ENCODE data around the gene HVCN1. TPM values are rescaled to one million over a fixed set of nuclear protein-coding genes. Genes with fewer than 3 reads are reported as not detected.

Gene HVCN1
- total RNA-seq, 1 donor = 2.9 TPM

DNA sequence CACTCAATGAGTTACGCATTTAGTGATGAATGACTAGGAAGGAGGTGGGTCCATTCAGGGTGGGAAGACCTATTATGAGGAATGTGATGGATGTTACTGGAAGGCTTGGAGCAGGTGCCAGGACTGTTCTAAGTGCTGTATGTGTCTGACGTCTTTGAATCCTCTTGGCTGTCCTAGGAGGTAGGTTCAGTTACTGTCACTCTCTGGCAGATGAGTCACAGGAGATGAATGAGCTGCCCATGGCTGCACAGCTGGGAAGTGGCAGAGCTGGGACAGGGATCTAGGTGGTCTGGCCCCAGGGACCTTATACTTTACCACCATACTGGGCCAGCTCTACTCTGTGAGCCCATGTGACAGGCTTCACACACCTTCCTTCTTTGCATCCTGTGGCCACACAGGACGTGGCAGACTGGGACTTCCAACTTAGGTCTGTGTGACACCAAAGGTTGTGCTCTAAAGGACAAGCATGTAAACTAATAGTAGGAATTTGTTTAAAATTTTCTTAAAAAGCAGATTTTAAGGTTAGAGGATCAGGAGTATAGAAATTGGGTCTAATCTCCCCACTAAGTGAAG lies 51.0 kb downstream of the HVCN1 start:
- TF ChIP-seq, protein P1, sequence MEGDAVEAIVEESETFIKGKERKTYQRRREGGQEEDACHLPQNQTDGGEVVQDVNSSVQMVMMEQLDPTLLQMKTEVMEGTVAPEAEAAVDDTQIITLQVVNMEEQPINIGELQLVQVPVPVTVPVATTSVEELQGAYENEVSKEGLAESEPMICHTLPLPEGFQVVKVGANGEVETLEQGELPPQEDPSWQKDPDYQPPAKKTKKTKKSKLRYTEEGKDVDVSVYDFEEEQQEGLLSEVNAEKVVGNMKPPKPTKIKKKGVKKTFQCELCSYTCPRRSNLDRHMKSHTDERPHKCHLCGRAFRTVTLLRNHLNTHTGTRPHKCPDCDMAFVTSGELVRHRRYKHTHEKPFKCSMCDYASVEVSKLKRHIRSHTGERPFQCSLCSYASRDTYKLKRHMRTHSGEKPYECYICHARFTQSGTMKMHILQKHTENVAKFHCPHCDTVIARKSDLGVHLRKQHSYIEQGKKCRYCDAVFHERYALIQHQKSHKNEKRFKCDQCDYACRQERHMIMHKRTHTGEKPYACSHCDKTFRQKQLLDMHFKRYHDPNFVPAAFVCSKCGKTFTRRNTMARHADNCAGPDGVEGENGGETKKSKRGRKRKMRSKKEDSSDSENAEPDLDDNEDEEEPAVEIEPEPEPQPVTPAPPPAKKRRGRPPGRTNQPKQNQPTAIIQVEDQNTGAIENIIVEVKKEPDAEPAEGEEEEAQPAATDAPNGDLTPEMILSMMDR (IDR thresholded peaks at IDR 0.05; ENCODE audit: extremely low read depth, low read depth, low read length) = no peak
- Histone ChIP-seq H3K9me3 (ENCODE audit: low read depth, low read length) (no peaks in the 10 kb centered on the region), H3K4me2 (ENCODE audit: insufficient read depth, low read length) (no peak overlapping the region), H3K36me3 (ENCODE audit: insufficient read depth, low read length) (no peaks in the 10 kb centered on the region), H4K20me1 (ENCODE audit: insufficient read depth, low read length) (no peaks in the 10 kb centered on the region), H2AFZ (ENCODE audit: low read length) (no peak overlapping the region), H3K4me1 (ENCODE audit: insufficient read depth, low read length) (peaks cover 19% of the 10 kb centered on the region), H3K27ac (ENCODE audit: low read depth, low read length) (no peak overlapping the region), H3K4me3 (ENCODE audit: insufficient read depth, low read length) (no peak overlapping the region), H3K27me3 (ENCODE audit: insufficient read depth, low read length) (no peaks in the 10 kb centered on the region), H3K79me2 (ENCODE audit: insufficient read depth, low read length) (no peaks in the 10 kb centered on the region)
- no peak for DNase-seq (ENCODE audit: insufficient read length, low spot score, missing footprints)

DNA sequence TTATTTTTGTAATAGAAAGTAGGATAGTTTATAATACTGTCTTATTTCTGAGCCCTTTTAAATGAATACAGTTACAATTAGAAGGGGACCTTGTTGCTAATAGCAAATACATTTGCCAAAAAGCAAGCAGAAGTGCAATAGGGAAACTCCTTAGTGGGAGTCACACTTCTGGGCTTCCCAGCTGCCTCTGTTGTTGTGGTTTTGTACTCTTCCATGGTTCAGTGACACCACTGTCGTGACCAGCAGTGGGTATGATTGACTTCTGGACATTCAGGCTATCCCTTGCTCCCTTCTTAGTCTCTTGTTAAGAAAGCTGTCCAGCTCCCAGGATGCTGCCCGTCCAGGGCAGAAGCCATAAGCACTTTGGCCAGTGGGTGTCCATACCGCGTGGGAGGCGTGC lies 52.4 kb downstream of the HVCN1 start:
- DNase-seq (ENCODE audit: insufficient read length, low spot score, missing footprints) = no peak
- TF ChIP-seq, protein P1 (IDR thresholded peaks at IDR 0.05; ENCODE audit: extremely low read depth, low read depth, low read length) = no peak
- H3K9me3 ChIP-seq (ENCODE audit: low read depth, low read length) = no peaks in the 10 kb centered on the region
- H3K36me3 ChIP-seq (ENCODE audit: insufficient read depth, low read length) = no peaks in the 10 kb centered on the region
- H3K79me2 ChIP-seq (ENCODE audit: insufficient read depth, low read length) = no peaks in the 10 kb centered on the region
- no peak overlapping the region for H3K4me2 ChIP-seq (ENCODE audit: insufficient read depth, low read length)
- no peak overlapping the region for H3K27ac ChIP-seq (ENCODE audit: low read depth, low read length)
- H2AFZ ChIP-seq (ENCODE audit: low read length) = no peak overlapping the region
- H4K20me1 ChIP-seq (ENCODE audit: insufficient read depth, low read length) = no peaks in the 10 kb centered on the region
- no peaks in the 10 kb centered on the region for H3K27me3 ChIP-seq (ENCODE audit: insufficient read depth, low read length)
- peaks cover 17% of the 10 kb centered on the region for H3K4me1 ChIP-seq (ENCODE audit: insufficient read depth, low read length)
- H3K4me3 ChIP-seq (ENCODE audit: insufficient read depth, low read length) = no peak overlapping the region

DNA sequence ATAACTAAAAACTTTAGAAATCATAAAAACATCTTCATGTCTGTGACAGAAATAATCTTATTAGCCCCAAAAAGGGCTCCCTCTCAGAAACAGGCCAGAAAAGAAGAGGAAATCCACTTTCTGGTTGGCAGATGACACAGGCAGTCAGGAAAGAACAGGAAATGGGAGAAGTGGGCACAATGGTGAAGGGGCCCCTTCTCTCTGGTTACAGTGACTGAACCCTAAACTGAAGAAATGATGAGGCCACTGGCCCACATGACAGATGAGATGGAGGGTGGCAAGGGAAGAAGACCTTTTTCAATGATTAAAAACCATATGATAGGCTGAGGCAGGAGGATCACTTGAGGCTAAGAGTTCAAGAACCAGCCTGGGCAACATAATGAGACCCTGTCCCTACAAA lies 53.9 kb downstream of the HVCN1 start:
- no peak overlapping the region for H3K4me3 ChIP-seq (ENCODE audit: insufficient read depth, low read length)
- no peak for DNase-seq (ENCODE audit: insufficient read length, low spot score, missing footprints)
- no peaks in the 10 kb centered on the region for H4K20me1 ChIP-seq (ENCODE audit: insufficient read depth, low read length)
- TF ChIP-seq, protein P1 (IDR thresholded peaks at IDR 0.05; ENCODE audit: extremely low read depth, low read depth, low read length) = no peak
- H3K9me3 ChIP-seq (ENCODE audit: low read depth, low read length) = no peaks in the 10 kb centered on the region
- no peaks in the 10 kb centered on the region for H3K79me2 ChIP-seq (ENCODE audit: insufficient read depth, low read length)
- no peak overlapping the region for H3K4me2 ChIP-seq (ENCODE audit: insufficient read depth, low read length)
- H3K4me1 ChIP-seq (ENCODE audit: insufficient read depth, low read length) = peaks cover 10% of the 10 kb centered on the region
- H3K27ac ChIP-seq (ENCODE audit: low read depth, low read length) = no peak overlapping the region
- no peaks in the 10 kb centered on the region for H3K36me3 ChIP-seq (ENCODE audit: insufficient read depth, low read length)
- no peaks in the 10 kb centered on the region for H3K27me3 ChIP-seq (ENCODE audit: insufficient read depth, low read length)
- no peak overlapping the region for H2AFZ ChIP-seq (ENCODE audit: low read length)

DNA sequence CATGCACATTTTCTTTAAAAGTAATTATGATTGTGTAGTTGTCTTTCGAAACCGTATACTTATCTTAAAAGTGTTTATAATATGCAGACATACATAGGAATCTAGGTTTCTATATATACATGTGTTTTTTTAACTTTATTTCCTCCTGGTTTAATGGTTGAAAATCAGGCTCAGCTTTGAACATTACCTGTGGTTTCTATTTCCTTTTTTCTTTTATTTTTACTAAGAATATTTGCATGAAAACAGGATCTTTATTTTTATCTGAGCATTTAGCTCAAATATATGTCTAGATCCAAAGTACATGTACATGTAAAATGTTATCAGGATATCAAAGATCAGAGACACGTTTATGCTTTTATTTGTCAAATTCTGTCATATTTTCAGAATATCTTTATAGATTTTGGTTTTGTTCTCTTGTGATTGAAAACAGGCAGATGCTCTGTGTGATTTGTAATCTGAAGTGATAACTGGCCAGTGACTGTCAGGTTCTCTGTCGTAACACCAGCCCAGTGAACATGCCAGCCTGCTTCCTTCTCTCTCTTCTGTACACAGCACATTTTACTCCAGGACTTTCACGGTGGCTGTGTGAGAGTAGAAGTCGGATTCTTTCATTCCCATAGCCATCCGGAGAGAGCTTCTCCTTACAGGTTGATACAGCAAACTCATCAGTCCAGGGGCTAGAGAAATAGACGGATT lies 61.3 kb downstream of the HVCN1 start:
- TF ChIP-seq, protein P1 (IDR thresholded peaks at IDR 0.05; ENCODE audit: extremely low read depth, low read depth, low read length) = no peak
- no peaks in the 10 kb centered on the region for H3K9me3 ChIP-seq (ENCODE audit: low read depth, low read length)

More for the DNA sequence above, 61.3 kb downstream of the HVCN1 start:
- no peak for DNase-seq (ENCODE audit: insufficient read length, low spot score, missing footprints)
- peaks cover 13% of the 10 kb centered on the region for H3K36me3 ChIP-seq (ENCODE audit: insufficient read depth, low read length)
- no peaks in the 10 kb centered on the region for H3K27me3 ChIP-seq (ENCODE audit: insufficient read depth, low read length)
- H4K20me1 ChIP-seq (ENCODE audit: insufficient read depth, low read length) = no peaks in the 10 kb centered on the region
- H3K27ac ChIP-seq (ENCODE audit: low read depth, low read length) = no peak overlapping the region
- H3K4me3 ChIP-seq (ENCODE audit: insufficient read depth, low read length) = no peak overlapping the region
- H3K4me1 ChIP-seq (ENCODE audit: insufficient read depth, low read length) = no peaks in the 10 kb centered on the region
- H3K79me2 ChIP-seq (ENCODE audit: insufficient read depth, low read length) = no peaks in the 10 kb centered on the region
- no peak overlapping the region for H3K4me2 ChIP-seq (ENCODE audit: insufficient read depth, low read length)
- H2AFZ ChIP-seq (ENCODE audit: low read length) = no peak overlapping the region
